A673 (cell line): ENCODE data around the gene MAGEF1.

Experiments used
- CTCF ChIP-seq: fragments of 300-800, 200-600 bp; sonication (generic); conservative IDR thresholded peaks from 2 replicates; pipeline ENCODE4 v1.5.1; 2017; ENCODE audit warnings: low read depth, mild to moderate bottlenecking, antibody characterized with exemption, low read length, moderate library complexity, mixed read lengths
- EZH2 ChIP-seq: fragments of 200-600 bp; sonication (generic); IDR thresholded peaks from 2 replicates; pipeline ENCODE4 v1.6.1; 2017; ENCODE audit warnings: borderline replicate concordance, low read depth, mild to moderate bottlenecking, mixed read lengths, antibody characterized with exemption, low read length; ENCODE audit not compliant: poor library complexity, severe bottlenecking

DNA sequence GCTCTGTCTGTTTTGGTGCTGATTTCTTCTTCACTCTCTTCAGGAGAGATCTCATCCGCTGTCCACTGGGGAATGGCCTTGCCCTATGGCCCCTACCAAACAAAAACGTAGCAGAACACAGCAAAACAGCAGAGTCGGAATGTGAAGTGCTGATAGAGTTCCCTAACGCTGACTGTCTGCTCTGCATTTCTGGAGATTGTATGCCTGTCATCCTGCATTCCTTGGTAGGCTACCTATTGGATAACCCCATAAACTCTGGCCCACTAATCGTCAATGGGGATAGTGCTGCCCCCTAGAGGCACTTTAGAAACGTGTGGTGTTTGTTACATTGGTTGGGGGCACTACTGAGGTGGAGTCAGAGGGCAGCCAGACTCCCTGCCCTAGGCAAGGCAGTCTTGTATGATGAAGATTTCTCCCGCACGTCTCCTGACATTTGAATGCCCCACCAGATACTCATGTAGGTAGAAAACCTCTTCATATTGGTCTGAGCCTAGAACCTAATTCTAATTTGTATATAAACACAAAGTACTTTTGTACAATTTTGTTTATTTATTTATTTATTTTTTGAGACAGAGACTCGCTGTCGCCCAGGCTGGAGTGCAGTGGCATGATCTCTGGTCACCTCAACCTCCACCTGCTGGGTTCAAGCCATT is 15.6 kb upstream of the MAGEF1 start:
- TF ChIP-seq CTCF (peak; percentile 85), EZH2 (no peak)
